ENCODE measurements around the gene SHMT2. TPM values are rescaled to one million over a fixed set of nuclear protein-coding genes. Genes with fewer than 3 reads are reported as not detected.
A peak's percentile ranks its signal among the peaks of the same experiment; 100 is the strongest.
"Not testable (repeated sequence)": the region's sequence is repeated elsewhere in the genome, so short reads cannot be mapped to it uniquely, and the experiment has no call there.

SHMT2 gene
- total RNA-seq, 1 donor from 2014 or later: 155 TPM

DNA sequence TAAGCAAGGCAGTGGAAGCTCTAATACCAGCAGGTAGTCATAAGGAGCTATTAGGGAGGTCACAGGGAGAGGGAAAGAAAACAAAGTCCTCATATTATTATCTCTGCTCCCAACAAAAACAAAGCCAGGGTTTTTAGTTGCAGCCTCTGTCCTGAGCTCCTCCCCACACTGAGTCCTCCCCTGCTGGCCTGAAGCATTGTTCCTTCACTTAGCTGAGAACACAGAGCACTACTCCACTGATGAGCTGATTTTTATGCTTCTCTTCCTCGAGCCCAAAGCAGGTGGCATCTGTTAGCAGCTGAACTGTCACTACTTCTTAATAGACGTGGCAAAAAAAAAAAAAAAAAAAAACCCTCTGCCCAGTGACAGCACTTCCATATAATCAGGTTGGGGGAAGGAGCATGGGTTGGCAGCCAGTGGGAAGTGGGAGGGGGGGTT lies 31.9 kb downstream of the SHMT2 start:
- DNase-seq (ENCODE audit: low read depth in 2 of 2): no peak

DNA sequence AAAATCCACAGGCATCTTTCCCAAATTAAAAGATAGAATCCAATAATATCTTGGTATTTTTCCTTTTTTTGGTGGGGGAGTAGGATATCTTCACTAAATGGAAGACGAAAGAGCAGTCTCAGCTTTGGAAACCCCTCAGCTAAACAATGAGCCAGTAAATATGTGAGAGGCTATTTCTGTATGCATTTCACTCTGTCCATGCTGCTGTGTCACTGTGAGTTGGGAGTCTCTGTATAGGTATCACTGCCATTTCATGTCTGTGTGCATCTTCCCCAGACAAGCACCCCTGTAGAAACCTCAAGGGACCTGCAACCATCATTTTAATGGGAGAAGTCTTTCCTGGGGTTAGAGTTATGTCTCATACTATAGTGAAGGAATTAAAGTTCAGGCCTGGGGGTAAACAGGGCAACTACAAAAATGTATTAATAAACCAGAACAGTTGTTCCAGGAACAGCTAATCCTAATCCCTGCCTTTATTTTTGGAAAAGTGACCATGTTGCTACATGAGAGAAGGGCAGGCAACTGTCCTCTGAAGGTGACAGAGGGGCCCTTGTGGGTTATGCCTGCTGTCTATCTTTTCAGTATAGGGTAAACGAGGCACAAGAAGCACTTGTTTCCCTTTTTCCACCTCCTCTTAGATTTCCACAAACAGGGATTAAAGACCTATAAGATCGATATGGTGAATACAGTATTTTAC lies 32.8 kb downstream of the SHMT2 start:
- DNase-seq (ENCODE audit: low read depth in 2 of 2): no peak

DNA sequence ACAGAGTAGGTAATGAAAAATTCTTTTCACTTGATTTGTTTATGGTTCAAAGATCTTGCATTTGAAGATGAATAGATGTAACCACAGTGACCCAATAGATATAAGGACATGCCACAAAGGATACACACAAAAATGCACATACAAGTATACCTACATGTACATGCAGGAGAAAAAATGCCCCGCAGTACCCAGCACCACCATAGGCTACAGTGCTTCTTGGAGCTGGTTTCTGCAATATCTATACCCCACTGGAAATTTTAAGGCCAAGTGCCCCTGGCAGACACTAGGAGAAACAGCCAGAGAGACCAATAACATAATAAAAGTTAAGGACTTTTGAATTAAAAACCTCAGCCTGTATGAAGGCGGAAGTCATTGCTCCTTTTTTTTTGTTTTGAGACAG lies 33.6 kb downstream of the SHMT2 start:
- DNase-seq (ENCODE audit: low read depth in 2 of 2): no peak

DNA sequence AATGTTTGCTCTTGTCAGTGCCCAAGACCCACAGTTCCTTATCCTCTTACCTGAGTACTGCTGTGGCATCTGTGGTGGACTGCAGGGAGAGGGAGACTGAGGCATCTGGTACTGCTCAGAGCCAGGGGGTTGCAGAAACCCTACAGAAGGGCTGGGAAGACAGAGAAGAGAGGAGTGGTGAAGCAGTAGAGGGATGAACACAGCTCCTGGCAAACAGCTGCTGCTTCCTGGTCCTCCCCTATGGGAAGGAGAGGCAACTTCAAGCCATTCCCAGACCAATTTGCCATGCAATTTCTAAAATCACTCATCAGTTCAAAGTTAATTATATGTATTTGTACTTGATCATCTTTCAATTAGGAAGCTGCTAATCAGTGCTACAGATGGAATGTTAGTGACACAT lies 37.2 kb downstream of the SHMT2 start:
- no peak for DNase-seq (ENCODE audit: low read depth in 2 of 2)

DNA sequence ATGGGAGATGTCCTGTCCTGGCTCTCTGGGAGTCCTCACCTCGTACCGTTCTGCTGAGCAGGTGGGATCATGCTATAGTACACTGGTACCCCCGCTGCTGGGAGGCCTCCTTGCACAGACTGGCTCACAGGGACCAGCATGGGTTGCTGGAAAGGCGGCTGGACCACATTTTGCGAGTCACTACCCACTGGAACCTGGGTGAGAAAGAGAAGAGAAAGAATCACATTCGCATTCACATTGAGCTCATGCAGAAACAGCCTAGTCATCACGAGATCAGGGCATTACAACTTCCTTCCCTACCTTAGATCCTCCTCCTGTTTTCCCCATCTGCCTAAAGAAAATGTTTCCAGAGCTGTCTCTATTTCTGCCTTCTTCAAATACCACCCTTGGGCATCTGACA lies 38.8 kb downstream of the SHMT2 start:
- no peak for DNase-seq (ENCODE audit: low read depth in 2 of 2)

DNA sequence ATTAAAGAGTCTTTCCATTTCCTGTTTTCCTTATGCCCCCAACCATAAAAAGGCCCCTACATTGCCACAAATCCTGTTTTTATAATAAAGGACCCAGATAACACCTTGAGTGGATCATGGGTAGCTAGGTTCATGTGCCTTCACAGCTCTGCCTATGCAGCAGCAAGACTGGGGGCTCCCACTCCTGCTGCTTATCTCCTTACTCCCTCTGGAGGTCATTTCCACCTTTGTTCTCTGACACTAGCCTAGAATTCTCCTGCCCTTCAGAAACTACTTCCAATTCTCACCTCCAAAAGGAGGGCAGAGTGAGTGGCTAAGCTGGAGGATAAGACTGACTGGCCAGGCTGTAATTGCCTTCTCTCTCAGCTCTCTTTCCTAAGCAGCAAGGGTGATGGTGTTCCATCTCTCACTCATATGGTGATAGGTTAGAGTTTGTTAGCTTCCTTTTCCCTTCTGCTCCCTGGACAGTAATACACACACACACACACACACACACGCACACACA lies 41.5 kb downstream of the SHMT2 start:
- no peak for DNase-seq (ENCODE audit: low read depth in 2 of 2)

DNA sequence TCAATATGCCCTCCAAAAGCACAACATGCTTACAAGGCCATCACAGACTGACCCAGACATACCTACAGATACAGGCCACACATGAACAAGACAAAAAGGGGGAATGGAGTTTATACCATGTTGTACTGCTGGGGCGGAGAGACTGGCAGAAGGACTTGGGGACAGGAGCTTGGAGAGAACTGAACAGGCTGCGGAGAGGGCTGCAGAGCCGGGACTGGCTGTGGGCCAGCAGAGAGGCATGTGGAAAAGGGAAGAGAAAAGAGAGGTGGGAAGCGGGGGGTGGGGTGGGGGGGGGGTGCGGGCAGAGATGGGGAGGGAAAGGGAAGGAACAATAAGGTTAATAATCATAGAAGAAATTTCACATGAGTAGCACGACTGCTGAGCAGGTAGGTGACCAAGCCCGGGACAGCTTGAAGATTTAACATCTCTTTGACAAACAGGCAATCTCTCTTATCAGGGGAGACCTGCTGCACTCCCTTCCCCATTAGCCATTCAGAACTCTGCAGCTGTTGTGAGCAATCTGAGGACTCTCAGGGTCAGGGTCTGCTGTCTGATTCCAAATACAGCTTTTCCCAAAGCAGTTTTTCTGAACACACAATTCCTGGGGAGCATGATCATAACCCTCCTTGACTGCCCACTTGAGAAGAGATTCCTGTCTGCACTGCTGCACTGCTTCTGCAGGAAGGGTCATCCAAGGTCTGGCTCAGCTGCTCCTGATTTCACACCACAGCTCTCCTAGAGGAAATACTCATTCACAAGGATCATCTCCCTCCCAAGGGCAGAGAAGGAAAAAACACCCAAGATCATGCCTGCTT lies 43.0 kb downstream of the SHMT2 start:
- DNase-seq (ENCODE audit: low read depth in 2 of 2): peak in 1 of 2 donors; percentile 42

DNA sequence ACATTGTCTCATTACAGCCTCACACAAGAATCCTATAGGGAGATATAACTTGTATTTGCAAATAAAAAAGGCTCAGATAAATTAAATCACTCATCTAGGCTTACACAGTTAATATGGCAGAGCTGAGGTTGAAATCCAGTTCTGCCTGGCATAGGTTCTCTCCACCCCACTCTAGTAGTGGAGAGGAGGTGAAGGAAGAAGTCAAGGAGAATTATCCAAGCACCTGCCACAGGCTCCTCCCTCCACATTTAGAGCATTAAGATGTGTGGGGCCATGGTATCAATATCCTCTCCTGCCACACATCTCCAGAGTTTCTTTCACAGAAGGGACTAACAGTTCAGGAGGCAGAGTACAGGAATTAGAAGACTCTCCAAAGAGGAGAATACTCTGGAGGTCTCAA lies 44.0 kb downstream of the SHMT2 start:
- DNase-seq (ENCODE audit: low read depth in 2 of 2): no peak

DNA sequence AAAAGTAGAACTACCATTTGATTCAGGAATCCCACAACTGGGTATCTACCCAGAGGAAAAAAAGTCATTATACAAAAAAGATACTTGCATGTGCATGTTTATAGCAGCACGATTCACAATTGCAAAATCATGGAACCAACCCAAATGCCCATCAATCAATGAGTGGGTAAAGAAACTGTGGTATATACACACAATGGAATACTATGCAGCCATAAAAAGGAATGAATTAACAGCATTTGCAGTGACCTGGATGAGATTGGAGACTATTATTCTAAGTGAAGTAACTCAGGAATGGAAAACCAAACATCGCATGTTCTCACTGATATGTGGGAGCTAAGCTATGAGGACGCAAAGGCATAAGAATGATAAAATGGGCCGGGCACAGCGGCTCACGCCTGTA lies 46.7 kb downstream of the SHMT2 start:
- DNase-seq (ENCODE audit: low read depth in 2 of 2): not testable (repeated sequence)

DNA sequence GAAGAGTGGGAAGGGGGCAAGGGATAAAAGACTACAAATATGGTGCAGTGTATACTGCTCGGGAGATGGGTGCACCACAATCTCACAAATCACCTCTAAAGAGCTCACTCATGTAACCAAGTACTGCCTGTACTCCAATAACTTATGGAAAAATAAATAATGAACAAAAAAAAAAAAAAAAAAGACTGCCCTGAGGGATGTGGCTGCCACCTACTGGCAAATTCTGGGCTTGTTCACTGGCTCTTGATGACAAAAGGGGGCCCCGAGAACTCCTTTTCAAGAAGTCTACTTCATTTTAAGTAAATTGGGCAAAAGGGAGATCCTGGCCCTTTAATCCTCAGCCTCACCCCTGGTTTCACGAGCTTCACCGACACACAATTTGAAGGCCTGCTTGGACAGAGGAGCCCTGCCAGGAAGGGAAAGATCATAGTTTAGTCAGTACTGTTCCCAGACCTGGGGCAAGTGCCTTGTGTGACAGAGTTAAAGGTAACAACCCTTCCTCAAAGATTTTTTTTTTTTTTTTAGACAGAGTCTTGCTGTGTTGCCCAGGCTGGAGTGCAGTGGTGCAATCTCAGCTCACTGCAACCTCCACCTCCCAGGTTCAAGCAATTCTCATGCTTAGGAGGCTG lies 47.5 kb downstream of the SHMT2 start:
- DNase-seq (ENCODE audit: low read depth in 2 of 2): peak; percentile 11 to 53

DNA sequence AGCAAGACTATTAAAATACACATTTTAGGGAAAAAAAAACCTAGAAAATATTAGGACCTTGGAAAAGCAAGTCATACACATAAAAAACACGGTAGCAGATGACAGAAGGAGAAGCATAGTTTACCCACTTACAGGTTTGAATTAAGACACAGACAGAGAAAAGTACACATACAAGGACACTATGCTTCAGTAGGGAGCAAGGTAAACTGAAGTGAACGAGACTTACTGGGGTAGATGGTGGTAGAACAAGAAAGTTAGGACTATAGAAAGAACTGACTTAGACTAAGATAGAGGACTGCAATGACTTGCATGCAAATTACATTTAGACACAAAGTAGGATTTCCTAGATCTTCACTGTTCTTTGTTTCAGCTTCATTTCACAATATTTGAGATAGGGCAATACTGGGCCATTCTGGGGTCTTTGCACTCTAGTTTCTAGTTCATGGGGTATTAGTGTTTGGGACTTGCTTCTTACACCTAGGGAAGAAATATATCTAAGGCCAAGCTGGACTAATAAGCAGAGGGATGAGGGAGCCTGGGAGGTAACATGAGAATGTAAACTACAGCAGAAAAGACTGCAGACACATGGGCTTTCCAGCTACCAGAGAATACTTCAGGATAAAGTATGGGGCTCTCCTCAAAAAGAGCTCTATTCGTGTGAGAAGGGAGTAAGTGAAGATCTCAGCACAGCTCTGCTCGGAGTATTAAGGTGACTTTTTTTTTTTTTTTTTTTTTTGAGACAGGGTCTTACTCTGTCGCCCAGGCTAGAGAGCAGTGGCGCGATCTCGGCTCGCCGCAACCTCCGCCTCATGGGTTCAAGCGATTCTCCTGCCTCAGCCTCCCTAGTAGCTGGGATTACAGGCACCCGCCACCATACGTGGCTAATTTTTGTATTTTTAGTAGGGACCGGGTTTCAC lies 49.2 kb downstream of the SHMT2 start:
- no peak for DNase-seq (ENCODE audit: low read depth in 2 of 2)

DNA sequence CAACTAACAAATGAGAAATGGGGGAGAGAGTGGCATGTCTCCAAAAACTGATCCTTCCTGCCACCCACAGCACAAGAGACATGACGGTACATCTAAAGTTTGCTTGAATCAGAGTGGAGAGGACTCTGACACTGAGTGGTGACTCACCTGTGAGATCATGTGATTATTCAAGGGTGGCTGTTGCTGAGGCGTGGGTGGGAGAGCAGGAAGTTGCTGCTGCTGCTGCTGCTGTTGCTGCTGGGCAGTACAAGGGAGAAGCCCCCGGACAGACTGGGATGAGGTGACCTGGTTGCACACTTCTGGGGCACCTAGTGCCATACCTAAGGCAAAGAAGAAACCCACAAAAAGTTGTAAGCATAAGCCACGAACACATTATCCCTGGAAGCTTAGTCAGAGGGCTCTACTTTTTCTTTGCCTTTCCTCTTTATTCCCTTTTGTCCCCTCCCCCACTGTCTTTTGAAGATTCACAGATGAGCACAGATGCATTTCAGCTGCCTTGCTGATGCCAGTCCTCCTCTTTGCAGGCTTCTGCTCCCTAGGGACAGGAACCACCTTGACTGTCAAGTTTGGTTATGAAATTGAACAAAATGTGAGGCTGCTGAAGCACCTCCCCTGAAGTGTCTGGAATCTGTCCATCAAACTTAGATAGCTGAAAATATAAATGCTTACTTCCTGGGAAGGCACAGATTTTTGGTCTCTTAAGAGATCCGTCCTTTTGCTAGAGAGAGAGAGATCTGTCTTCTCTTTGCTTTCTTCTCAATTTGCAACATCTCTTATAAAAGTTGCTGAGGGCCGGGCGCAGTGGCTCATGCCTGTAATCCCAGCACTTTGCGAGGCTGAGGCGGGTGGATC lies 50.9 kb downstream of the SHMT2 start:
- DNase-seq (ENCODE audit: low read depth in 2 of 2): peak; percentile 43 to 88

DNA sequence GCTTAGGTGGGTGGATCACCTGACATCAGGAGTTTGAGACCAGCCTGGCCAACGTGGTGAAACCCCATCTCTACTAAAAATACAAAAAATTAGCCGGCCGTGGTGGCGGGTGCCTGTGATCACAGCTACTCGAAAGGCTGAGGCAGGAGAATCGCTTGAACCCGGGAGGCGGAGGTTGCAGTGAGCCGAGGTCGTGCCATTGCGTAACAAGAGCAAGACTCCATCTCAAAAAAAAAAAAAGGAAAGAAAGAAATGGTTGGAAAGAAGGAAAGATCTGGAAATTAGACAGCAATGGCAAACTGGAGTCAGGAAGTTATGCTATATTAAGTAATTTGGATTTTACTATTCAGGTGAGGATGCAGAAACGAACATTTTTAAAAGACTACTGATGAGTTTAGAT lies 52.6 kb downstream of the SHMT2 start:
- DNase-seq (ENCODE audit: low read depth in 2 of 2): not testable (repeated sequence)

Other genes with a start within 250 kb of the SHMT2 start
- gene ZBTB39, start 223.2 kb upstream of the SHMT2 start, total RNA-seq: 5.6 and 9.9 TPM in 2 replicates
- not detected in 2 replicates for gene TAC3, start 213.2 kb upstream of the SHMT2 start, total RNA-seq
- gene MYO1A, start 179.6 kb upstream of the SHMT2 start, total RNA-seq: under 0.01 and 0.13 TPM in 2 replicates
- gene NEMP1, start 150.9 kb upstream of the SHMT2 start, total RNA-seq: 5.5 and 6.1 TPM in 2 replicates
- 5.4 and 13.9 TPM in 2 replicates for gene NAB2, start 140.6 kb upstream of the SHMT2 start, total RNA-seq
- 8.5 and 11.0 TPM in 2 replicates for gene STAT6, start 118.3 kb upstream of the SHMT2 start, total RNA-seq
- 0.26 and 0.76 TPM in 2 replicates for gene LRP1, start 101.2 kb upstream of the SHMT2 start, total RNA-seq
- gene LRP1-AS, start 82.1 kb upstream of the SHMT2 start, total RNA-seq: not detected in 2 replicates
- gene NXPH4, start 12.9 kb upstream of the SHMT2 start, total RNA-seq: under 0.01 TPM in 1 of 2 replicates, not detected in the other
- 0.13 TPM in 2 replicates for gene STAC3, start 21.5 kb downstream of the SHMT2 start, total RNA-seq
- gene R3HDM2, start 201.3 kb downstream of the SHMT2 start, total RNA-seq: 3.1 and 9.1 TPM in 2 replicates
- not detected in 2 replicates for gene INHBC, start 205.1 kb downstream of the SHMT2 start, total RNA-seq
- gene INHBE, start 225.6 kb downstream of the SHMT2 start, total RNA-seq: not detected in 2 replicates
- gene GLI1, start 230.1 kb downstream of the SHMT2 start, total RNA-seq: under 0.01 TPM in 1 of 2 replicates, not detected in the other